Stimulated activated naive CD8-positive, alpha-beta T cell treated with anti-CD3 and anti-CD28 coated beads, Interleukin-15, Interleukin-2, amounts not matched to agents 100 ng/mL and 50 ng/mL, for 24 hours (primary cell): ENCODE measurements around the gene RALGAPA2.
"Not testable (repeated sequence)": the region's sequence is repeated elsewhere in the genome, so short reads cannot be mapped to it uniquely, and the experiment has no call there.

Experiments
- H3K27ac Mint-ChIP-seq: one replicate; pipeline ENCODE4 v1.8.0; 2021; ENCODE audit warnings: mild to moderate bottlenecking, mixed read lengths
- H3K27me3 Mint-ChIP-seq: one replicate; pipeline ENCODE4 v1.8.0; 2021; ENCODE audit warnings: mixed read lengths
- H3K36me3 Mint-ChIP-seq: one replicate; pipeline ENCODE4 v1.8.0; 2021; ENCODE audit warnings: low read depth, mixed read lengths
- H3K4me1 Mint-ChIP-seq: one replicate; pipeline ENCODE4 v1.8.0; 2021; ENCODE audit warnings: low read depth, mixed read lengths
- H3K4me3 Mint-ChIP-seq: one replicate; pipeline ENCODE4 v1.8.0; 2021; ENCODE audit warnings: mild to moderate bottlenecking, mixed read lengths
- H3K9me3 Mint-ChIP-seq: one replicate; pipeline ENCODE4 v1.8.0; 2021; ENCODE audit warnings: mixed read lengths

Gene RALGAPA2

DNA sequence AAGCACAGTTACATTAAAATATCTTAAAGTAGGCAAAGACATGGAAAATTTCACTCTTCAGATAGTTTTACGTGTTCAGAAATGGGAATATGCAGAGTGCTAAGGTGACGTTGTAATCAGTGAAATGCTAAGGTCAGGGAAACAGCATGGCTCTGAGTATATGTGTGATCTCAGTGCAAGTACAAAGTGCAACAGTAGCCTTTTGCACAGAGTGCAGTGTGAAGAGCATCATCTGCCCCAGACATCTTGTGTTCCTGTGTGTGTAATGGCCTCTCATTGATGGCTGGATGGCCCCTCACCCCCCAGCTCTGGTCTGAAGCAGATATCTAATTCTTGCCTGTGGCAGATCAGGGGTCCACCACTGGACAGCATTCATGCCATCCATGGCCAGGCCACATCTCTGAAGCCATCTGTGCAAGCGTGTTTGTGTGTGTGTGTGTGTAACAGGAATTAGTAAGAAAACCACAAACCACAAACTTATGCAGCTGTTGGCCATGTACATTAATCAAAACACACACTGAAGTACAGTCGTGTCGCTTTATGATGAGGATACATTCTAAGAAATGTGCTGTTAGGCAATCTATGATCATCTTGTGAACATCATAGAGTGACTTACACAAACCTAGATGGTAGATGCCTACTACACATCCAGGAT lies 165.1 kb downstream of the RALGAPA2 start:
- Mint-ChIP-seq H3K4me3 (no peak overlapping the region), H3K9me3 (no peaks in the 10 kb centered on the region)

DNA sequence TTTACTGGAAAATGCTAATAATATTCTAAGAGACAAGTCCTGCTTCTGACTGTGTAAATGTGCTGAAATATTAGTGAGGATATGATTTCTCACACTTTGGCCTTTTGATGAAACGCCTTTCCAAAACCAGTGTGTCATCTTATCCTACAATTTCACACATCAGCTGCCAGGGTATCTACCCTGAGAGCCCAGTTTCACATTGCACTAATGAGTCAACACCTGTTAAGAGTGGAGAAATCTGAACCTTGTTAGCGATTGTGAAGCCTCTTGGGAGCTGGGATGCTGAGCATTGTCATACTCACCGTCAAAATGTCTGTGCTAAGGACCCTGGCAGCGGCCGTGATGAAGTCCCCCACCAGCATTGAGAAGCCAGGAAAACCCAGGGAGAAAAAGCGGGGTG lies 166.0 kb downstream of the RALGAPA2 start:
- H3K9me3 Mint-ChIP-seq, result no peaks in the 10 kb centered on the region
- H3K36me3 Mint-ChIP-seq, result peaks cover 29% of the 10 kb centered on the region

More for the DNA sequence above, 165.1 kb downstream of the RALGAPA2 start:
- peaks cover 57% of the 10 kb centered on the region for H3K4me1 Mint-ChIP-seq
- H3K36me3 Mint-ChIP-seq, result peaks cover 29% of the 10 kb centered on the region
- H3K27ac Mint-ChIP-seq, result peak overlapping the region; percentile 72
- no peaks in the 10 kb centered on the region for H3K27me3 Mint-ChIP-seq

GRCh38 chr20:20543348-20543747 lies 169.1 kb downstream of the RALGAPA2 start:
- not testable (repeated sequence) for H3K27ac Mint-ChIP-seq, H3K27me3 Mint-ChIP-seq, H3K9me3 Mint-ChIP-seq, H3K4me3 Mint-ChIP-seq
- H3K36me3 Mint-ChIP-seq, result peaks cover 38% of the 10 kb centered on the region
- peaks cover 27% of the 10 kb centered on the region for H3K4me1 Mint-ChIP-seq

More for the DNA sequence above, 166.0 kb downstream of the RALGAPA2 start:
- peaks cover 56% of the 10 kb centered on the region for H3K4me1 Mint-ChIP-seq
- no peak overlapping the region for H3K4me3 Mint-ChIP-seq
- H3K27me3 Mint-ChIP-seq, result no peaks in the 10 kb centered on the region
- peak overlapping the region; percentile 83 for H3K27ac Mint-ChIP-seq

GRCh38 chr20:20536240-20536933 lies 176.1 kb downstream of the RALGAPA2 start:
- H3K27ac Mint-ChIP-seq, result no peak overlapping the region
- no peaks in the 10 kb centered on the region for H3K4me1 Mint-ChIP-seq
- no peak overlapping the region for H3K4me3 Mint-ChIP-seq
- peaks cover 26% of the 10 kb centered on the region for H3K36me3 Mint-ChIP-seq
- no peaks in the 10 kb centered on the region for H3K27me3 Mint-ChIP-seq
- no peaks in the 10 kb centered on the region for H3K9me3 Mint-ChIP-seq

DNA sequence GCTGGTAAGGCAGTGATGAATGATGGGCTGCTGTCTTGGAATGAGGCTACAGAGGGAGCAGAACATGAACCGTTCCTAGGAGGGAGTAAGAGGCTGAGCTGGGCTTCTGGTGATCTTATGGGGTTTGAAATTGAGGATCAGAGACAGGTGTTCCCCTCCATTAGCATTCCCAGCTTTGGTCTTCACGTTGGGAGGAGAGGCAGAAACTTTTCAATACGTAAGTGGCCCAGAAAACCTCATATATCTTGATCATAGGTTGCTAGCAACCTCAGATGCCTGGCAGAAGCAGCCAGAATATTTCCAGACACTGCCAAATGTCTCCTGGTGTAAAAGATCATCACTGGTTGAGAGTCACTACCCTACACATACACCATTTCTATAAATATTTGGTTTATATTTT lies 177.4 kb downstream of the RALGAPA2 start:
- peaks cover 24% of the 10 kb centered on the region for H3K36me3 Mint-ChIP-seq
- no peaks in the 10 kb centered on the region for H3K27me3 Mint-ChIP-seq
- no peak overlapping the region for H3K27ac Mint-ChIP-seq
- H3K9me3 Mint-ChIP-seq, result no peaks in the 10 kb centered on the region
- H3K4me1 Mint-ChIP-seq, result peaks cover 4% of the 10 kb centered on the region
- H3K4me3 Mint-ChIP-seq, result no peak overlapping the region

DNA sequence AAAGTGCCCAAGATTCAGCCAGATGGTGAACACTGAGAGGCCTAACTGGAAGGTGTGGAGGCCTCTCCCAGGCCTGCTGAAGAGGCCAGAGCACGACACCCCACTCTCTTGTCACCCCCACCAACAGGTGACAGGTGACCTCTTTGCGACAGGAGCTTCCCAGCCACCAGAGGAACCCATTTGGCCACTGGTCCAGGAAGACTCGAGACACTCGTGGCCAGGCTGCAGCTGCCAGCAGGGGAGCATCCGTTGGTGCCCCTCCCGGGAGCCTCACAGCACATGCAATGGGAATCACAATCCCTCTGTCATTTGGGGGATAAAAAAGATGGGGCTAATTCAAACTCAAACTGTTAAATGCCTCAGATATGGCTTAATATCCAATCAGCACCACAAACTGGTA lies 181.2 kb downstream of the RALGAPA2 start:
- H3K9me3 Mint-ChIP-seq, result no peaks in the 10 kb centered on the region
- no peaks in the 10 kb centered on the region for H3K27me3 Mint-ChIP-seq
- no peak overlapping the region for H3K4me3 Mint-ChIP-seq
- H3K4me1 Mint-ChIP-seq, result peaks cover 15% of the 10 kb centered on the region
- H3K27ac Mint-ChIP-seq, result no peak overlapping the region
- H3K36me3 Mint-ChIP-seq, result peaks cover 21% of the 10 kb centered on the region

DNA sequence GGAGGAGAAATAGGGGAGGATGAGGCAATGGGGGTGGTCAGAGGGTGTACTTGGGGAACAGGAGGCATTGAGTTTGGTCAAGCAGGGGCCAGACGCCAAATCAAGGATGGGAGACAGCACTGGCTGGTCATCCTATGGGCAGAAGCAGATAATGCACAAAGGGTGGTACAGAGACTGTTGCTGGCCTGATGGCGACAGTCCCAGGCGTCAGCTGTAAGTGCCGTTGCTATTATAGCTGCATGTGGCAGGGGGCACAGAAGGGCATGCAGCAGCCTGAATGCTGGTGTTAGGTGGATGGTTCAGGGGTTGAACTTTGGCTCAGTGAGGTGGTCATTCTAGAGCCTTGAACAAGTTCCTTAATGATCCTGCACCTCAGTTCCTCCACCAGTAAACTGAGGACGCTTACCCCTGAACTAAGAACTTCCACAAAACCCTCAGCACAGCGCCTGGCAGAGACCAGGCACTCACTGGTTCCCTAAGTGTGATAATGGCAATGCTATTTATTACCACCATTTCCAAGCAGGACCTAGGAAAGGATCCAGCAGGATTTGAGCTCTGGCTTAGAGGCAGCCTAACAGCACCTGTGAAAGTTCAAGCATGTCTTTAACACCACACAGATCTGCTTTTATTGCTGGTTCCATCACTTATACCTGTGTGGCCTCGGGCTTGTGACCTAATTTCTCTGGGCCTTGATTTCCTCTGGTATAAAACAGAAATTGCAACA lies 181.9 kb downstream of the RALGAPA2 start:
- peak overlapping the region; percentile 61 for H3K27ac Mint-ChIP-seq
- H3K36me3 Mint-ChIP-seq, result peaks cover 21% of the 10 kb centered on the region
- no peaks in the 10 kb centered on the region for H3K27me3 Mint-ChIP-seq
- no peak overlapping the region for H3K4me3 Mint-ChIP-seq
- no peaks in the 10 kb centered on the region for H3K9me3 Mint-ChIP-seq
- H3K4me1 Mint-ChIP-seq, result peaks cover 15% of the 10 kb centered on the region

- Mint-ChIP-seq H3K27me3 (no peaks in the 10 kb centered on the region), H3K27ac (no peak overlapping the region), H3K4me1 (peaks cover 15% of the 10 kb centered on the region), H3K36me3 (peaks cover 16% of the 10 kb centered on the region), H3K4me3 (no peak overlapping the region), H3K9me3 (no peaks in the 10 kb centered on the region)
These were observed 182.8 kb downstream of the RALGAPA2 start for GRCh38 chr20:20529597-20529996.

DNA sequence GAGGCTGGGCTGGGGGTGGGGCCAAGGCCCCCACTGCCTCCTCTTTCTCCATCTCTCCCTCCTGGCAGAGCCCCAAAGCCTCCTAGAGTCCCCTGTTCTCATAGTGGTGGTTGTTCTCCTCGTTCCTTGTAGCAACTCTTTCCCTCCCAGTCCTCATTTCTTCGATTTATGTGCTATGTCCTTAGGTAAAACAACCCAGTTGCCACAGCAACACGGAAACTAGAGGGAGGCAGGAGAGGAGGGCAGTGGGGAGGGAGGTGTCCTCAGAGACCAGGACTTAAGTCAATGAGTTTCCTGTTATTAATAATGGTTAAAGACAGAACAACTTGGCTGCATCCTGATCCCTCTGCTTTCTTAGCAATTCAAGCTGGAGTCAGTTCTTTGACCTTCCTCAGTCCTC lies 183.6 kb downstream of the RALGAPA2 start:
- Mint-ChIP-seq H3K9me3 (no peaks in the 10 kb centered on the region), H3K4me3 (no peak overlapping the region), H3K36me3 (peaks cover 14% of the 10 kb centered on the region), H3K4me1 (peaks cover 15% of the 10 kb centered on the region), H3K27ac (peak overlapping the region; percentile 43), H3K27me3 (no peaks in the 10 kb centered on the region)

- H3K36me3 Mint-ChIP-seq, result peaks cover 12% of the 10 kb centered on the region
- no peaks in the 10 kb centered on the region for H3K9me3 Mint-ChIP-seq
- no peaks in the 10 kb centered on the region for H3K27me3 Mint-ChIP-seq
- H3K4me3 Mint-ChIP-seq, result no peak overlapping the region
- peak overlapping the region; percentile 17 for H3K27ac Mint-ChIP-seq
- peaks cover 15% of the 10 kb centered on the region for H3K4me1 Mint-ChIP-seq
These were observed 184.8 kb downstream of the RALGAPA2 start for GRCh38 chr20:20527661-20528060.

GRCh38 chr20:20525756-20526155 lies 186.7 kb downstream of the RALGAPA2 start:
- peaks cover 14% of the 10 kb centered on the region for H3K36me3 Mint-ChIP-seq
- peaks cover 15% of the 10 kb centered on the region for H3K4me1 Mint-ChIP-seq
- no peaks in the 10 kb centered on the region for H3K27me3 Mint-ChIP-seq
- no peak overlapping the region for H3K27ac Mint-ChIP-seq
- no peak overlapping the region for H3K4me3 Mint-ChIP-seq
- no peaks in the 10 kb centered on the region for H3K9me3 Mint-ChIP-seq

DNA sequence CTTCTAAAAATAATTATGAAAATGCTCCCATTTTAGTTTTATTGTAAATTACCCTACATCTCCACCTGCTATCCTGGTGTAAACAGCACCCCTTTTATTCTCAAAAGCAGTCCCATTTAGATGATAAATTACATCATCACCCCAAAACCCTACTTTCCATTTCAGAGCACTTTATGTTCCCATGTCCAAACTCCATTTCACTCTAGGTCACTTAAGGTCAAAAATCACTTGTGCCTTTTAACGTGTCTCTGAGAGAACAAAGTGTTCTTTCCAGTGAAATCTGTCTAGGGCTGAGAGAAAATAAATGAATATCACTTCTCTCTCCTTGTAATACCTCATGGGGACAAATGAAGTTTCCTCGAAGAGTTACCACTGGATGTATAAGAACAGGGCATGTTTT lies 187.2 kb downstream of the RALGAPA2 start:
- Mint-ChIP-seq H3K4me3 (no peak overlapping the region), H3K9me3 (no peaks in the 10 kb centered on the region), H3K27ac (peak overlapping the region; percentile 34), H3K27me3 (no peaks in the 10 kb centered on the region), H3K4me1 (peaks cover 13% of the 10 kb centered on the region), H3K36me3 (peaks cover 19% of the 10 kb centered on the region)

DNA sequence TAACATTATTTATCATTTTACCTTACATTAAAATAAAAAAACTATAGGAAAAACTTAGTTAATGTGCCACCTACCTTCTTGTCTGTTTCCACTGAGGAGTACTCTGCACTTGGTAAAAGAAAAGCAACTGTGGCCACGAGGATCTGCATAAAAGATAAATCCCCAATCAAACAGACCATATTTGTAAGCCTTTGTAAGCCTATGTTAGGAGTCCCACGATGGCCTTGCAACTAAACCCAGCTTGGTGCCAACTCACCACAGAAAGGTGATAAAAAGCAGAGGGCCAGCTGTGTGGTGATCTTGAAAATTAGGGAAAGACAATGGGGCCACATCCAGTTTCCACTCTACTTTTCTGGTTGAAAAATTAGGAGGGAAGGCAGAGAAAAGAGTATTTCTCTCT lies 187.7 kb downstream of the RALGAPA2 start:
- H3K27ac Mint-ChIP-seq, result no peak overlapping the region
- no peaks in the 10 kb centered on the region for H3K27me3 Mint-ChIP-seq
- H3K36me3 Mint-ChIP-seq, result peaks cover 24% of the 10 kb centered on the region
- H3K4me1 Mint-ChIP-seq, result peaks cover 11% of the 10 kb centered on the region
- no peaks in the 10 kb centered on the region for H3K9me3 Mint-ChIP-seq
- H3K4me3 Mint-ChIP-seq, result no peak overlapping the region

DNA sequence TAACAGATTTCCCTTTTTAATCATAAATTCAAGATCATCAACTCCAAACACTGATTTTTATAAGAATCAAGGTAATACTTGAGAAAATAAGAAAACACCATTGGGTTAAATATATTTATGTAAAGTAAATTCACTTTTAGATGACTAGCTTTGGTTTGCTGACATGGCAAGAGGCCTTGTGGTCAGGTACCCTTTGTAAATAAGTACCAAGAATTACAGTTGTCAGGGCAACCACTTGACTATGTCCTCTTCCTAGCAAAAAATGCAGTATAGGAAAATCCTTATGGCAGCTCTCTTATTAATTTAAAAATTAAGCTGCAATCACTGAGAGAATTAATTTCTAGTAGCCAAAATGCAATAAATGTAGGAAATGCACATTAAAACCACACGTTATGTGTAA lies 190.7 kb downstream of the RALGAPA2 start:
- Mint-ChIP-seq H3K4me1 (peaks cover 4% of the 10 kb centered on the region), H3K27me3 (no peaks in the 10 kb centered on the region), H3K4me3 (no peak overlapping the region), H3K27ac (no peak overlapping the region), H3K36me3 (peaks cover 34% of the 10 kb centered on the region), H3K9me3 (no peaks in the 10 kb centered on the region)

DNA sequence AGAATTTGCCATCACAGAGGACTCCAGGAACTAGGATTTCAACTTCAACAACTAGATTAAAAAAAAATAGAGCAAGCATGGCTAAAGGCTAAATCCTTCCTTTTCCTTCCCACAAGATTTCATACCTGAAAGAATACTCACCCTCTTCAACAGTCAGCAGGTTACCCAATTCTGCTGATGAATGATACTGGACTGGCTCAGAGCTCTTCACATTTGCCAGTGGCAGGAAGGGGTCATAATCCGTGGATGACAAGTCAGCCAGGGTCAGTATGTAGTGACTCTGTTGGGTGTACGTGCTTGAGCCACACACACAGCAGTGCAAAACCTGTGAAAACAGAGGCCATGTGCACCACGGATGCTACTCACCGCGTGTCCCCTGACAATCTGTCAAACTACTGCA lies 191.7 kb downstream of the RALGAPA2 start:
- Mint-ChIP-seq H3K36me3 (peaks cover 42% of the 10 kb centered on the region), H3K27me3 (no peaks in the 10 kb centered on the region), H3K4me1 (peaks cover 4% of the 10 kb centered on the region), H3K9me3 (no peaks in the 10 kb centered on the region), H3K4me3 (no peak overlapping the region), H3K27ac (no peak overlapping the region)
